ENCODE data around the gene FHAD1.

DNA sequence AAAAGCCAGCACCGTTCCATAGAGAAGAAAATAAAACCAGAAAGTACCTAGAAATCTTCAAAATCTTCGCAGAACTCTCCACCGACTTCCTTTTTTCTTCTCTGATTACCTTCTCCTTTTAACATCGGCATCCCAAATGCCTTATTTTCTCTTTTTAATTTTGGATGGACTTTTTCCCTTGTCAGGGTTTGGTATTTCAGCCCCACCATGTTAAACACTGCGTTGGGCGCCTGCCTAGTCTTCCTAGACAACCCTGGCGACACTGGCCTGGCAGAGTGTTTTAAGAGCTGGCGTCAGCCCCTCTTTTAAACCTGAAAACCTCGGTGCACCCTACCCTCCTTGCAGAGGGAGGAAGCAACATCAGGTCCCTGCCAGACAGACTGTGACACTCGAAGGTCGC, 96.7 kb downstream of the FHAD1 start:
- TF ChIP-seq EZH2phosphoT487 (IDR thresholded peaks at IDR 0.05; ENCODE audit: low read depth, severe bottlenecking, unreplicated experiment) = no peak
- TF ChIP-seq, protein P1, sequence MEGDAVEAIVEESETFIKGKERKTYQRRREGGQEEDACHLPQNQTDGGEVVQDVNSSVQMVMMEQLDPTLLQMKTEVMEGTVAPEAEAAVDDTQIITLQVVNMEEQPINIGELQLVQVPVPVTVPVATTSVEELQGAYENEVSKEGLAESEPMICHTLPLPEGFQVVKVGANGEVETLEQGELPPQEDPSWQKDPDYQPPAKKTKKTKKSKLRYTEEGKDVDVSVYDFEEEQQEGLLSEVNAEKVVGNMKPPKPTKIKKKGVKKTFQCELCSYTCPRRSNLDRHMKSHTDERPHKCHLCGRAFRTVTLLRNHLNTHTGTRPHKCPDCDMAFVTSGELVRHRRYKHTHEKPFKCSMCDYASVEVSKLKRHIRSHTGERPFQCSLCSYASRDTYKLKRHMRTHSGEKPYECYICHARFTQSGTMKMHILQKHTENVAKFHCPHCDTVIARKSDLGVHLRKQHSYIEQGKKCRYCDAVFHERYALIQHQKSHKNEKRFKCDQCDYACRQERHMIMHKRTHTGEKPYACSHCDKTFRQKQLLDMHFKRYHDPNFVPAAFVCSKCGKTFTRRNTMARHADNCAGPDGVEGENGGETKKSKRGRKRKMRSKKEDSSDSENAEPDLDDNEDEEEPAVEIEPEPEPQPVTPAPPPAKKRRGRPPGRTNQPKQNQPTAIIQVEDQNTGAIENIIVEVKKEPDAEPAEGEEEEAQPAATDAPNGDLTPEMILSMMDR (IDR thresholded peaks at IDR 0.05; ENCODE audit: poor library complexity) = no peak

All from hepatocyte (in vitro differentiated cells).